ENCODE data around the gene PHF23.
"Not testable (repeated sequence)": the region's sequence is repeated elsewhere in the genome, so short reads cannot be mapped to it uniquely, and the experiment has no call there.

Gene PHF23

GRCh38 chr17:7258731-7259554 is 19.7 kb upstream of the PHF23 start:
- no peak for DNase-seq

GRCh38 chr17:7256766-7257456 is 17.7 kb upstream of the PHF23 start:
- DNase-seq, result no peak

GRCh38 chr17:7254511-7254910 is 15.3 kb upstream of the PHF23 start:
- DNase-seq, result no peak

GRCh38 chr17:7253082-7253481 is 13.8 kb upstream of the PHF23 start:
- no peak for DNase-seq

- DNase-seq, result peak; percentile 89
Measured at GRCh38 chr17:7252176-7253043, 13.2 kb upstream of the PHF23 start, which contains the start of gene ELP5. Gene ELP5 (plus strand): TSS chr17:7252215. CDS start chr17:7252551, 336 bp downstream.

- peak; percentile 96 for DNase-seq
Measured at GRCh38 chr17:7251661-7252175, 12.5 kb upstream of the PHF23 start, which contains the start of gene CTDNEP1. Gene CTDNEP1 (minus strand): TSS chr17:7251734. CDS start chr17:7251296, 438 bp downstream.

- DNase-seq, result peak; percentile 27
Measured at GRCh38 chr17:7250695-7251627, 11.7 kb upstream of the PHF23 start.

- DNase-seq, result no peak
Measured at GRCh38 chr17:7249830-7250229, 10.6 kb upstream of the PHF23 start.

- no peak for DNase-seq
Measured at GRCh38 chr17:7249214-7249613, 10.0 kb upstream of the PHF23 start.

GRCh38 chr17:7248796-7249195 is 9.5 kb upstream of the PHF23 start:
- DNase-seq, result no peak

GRCh38 chr17:7246779-7247178 is 7.5 kb upstream of the PHF23 start:
- DNase-seq, result no peak

GRCh38 chr17:7243838-7244237 is 4.6 kb upstream of the PHF23 start:
- not testable (repeated sequence) for DNase-seq

GRCh38 chr17:7243453-7243729 is 4.1 kb upstream of the PHF23 start:
- DNase-seq, result no peak

- peak; percentile 92 for DNase-seq
Measured at GRCh38 chr17:7242717-7243452, 3.6 kb upstream of the PHF23 start.

GRCh38 chr17:7241783-7242716 is 2.8 kb upstream of the PHF23 start, which contains the start of gene GABARAP:
Gene GABARAP (minus strand): TSS chr17:7242449. CDS start chr17:7242330, 119 bp downstream.
- peak; percentile 93 for DNase-seq

GRCh38 chr17:7241090-7241733 is 2.0 kb upstream of the PHF23 start:
- DNase-seq, result no peak

GRCh38 chr17:7240375-7240774 is 1.1 kb upstream of the PHF23 start:
- DNase-seq, result no peak

- peak; percentile 37 for DNase-seq
Measured at GRCh38 chr17:7238420-7239090, 702 bp downstream of the PHF23 start.

Data from activated naive CD4-positive, alpha-beta T cell treated with Interleukin-2 at 50 U/mL for 16 hours (primary cell).